HG02623 (cell line): ENCODE data around the gene DLX5.

ENCODE experiments used
- ATAC-seq: cut with Tn5 transposase; IDR thresholded peaks from one replicate; pipeline ENCODE4 v1.9.1; 2021; ENCODE audit warnings: moderate library complexity; ENCODE audit not compliant: unreplicated experiment

Gene DLX5

DNA sequence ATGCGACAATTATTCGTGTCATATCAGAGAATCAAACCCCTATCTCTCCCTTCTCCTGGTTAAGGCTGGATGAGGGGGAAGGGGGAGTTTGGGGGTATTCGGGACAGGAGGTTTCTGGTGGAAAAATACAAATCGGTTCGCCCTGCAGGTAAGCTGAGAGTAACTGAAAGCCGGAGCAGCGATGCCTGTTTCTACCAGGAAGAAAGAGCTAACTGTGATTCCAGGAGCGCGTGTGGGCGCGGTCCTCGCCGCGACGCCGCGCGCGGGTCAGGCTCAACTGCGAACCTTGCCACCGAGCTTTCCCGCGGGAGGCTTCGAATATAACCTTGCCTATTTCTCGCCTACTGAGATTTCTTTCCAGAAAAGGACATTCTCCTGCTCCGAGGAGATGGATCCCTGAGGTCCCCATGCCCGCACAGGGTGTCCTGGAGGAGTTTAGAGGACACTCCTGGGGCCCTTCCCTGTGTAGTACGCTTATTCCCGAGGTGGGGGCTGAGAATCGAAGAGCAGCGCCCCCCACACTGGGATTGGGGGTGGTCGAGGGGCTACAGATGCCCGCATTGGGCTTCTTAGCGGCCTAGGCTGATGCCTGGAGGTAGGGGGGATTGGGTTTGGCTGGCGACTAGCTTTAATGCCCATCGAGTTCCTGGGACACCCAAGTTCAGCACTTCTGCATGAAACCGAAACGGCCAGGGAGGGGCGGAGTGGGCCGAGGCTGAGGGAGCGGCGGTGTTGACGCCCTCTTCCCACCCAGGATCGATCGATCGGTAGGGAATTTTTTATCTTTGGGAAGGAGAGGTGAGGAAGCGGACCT, 32.2 kb downstream of the DLX5 start:
- no peak for ATAC-seq

- no peak for ATAC-seq
Measured at GRCh38 chr7:96991546-96992191, 33.0 kb downstream of the DLX5 start.

DNA sequence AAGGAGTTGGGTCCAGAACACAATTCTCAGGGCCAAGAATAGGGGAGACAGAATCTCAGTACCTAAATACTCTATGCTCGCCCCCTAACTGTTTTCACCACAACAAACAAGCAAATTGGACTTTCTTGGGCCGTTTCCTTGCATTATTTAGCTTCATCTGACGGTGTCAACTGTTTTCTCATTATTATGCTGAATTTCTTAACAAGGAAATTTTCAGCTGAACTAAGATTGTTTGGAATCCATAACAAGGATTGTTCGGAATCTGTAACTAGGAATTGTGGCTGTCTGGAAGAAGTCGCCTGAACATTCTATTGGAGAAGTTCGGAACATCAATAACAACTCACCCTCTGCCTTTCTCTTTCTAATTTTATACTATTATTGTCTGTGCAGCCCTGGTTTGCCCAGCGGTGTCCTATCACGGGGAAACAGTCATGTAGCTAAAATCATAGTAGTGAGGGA, 34.7 kb downstream of the DLX5 start:
- no peak for ATAC-seq

DNA sequence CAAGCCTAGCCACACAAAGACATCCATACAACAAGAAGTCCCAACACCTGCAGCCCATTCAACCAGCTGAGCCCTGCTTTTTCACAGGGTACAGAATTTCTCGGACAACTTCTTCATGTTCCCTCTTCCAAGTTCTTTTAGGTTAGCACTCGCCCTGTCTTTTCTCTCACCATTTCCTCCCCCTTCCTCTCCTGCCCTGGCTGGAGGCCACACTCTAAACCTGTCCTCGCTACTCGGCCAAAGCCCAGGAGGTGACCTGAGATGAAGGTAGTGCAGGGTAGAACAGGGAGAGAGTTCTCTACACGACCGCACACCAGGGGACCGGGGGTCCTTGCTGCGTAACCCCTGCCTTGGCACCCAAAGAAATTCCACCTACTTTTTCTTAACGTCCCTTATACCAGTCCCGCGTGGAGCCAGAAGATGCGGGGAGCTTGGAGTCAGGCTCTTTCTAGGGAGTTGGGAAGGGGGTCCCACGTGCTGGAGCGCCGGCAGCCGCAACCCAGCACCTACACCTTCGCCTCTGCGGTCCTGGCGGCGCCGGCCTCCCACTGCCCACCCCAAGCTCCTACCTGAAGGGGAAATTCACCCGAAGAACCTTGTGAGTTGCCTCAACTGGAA, 35.3 kb downstream of the DLX5 start:
- no peak for ATAC-seq

DNA sequence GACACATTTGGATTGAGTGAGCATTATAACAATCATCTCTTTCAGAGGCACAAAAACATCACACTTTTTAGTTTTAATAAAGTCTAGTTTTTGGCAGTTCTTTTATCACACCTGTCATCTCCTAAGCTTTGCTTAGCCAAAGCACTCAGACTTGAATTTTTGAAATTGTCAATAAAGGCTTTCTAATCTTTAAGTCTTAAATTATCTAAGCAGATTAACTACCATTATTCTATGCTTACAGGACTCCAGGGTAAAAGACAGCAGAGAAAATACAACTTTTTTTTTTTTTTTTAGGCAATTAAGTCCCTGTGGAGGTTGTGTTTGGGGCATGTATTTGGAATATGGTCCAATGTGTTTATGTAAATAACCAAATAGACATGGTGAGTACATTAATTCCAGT, 36.9 kb downstream of the DLX5 start:
- no peak for ATAC-seq

GRCh38 chr7:96986901-96987300, 37.7 kb downstream of the DLX5 start:
- no peak for ATAC-seq

DNA sequence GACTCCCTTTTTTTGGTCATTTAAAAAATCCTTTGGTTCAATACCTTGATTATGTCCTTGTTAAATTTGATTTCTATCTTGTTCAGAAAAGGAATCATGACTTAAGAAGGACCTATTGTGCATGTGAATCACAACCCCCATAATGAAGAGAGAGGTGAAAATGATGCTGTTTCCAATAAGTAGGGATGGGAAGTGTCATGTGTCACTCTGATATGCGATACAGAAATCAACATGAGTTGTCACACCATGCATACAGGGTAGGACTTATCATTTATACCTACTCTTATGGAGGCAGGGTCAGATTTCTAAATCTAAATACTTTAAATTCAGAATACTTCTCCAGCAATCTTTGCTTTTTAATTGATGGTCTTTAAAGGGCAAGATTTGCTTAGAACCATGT, 38.6 kb downstream of the DLX5 start:
- no peak for ATAC-seq

DNA sequence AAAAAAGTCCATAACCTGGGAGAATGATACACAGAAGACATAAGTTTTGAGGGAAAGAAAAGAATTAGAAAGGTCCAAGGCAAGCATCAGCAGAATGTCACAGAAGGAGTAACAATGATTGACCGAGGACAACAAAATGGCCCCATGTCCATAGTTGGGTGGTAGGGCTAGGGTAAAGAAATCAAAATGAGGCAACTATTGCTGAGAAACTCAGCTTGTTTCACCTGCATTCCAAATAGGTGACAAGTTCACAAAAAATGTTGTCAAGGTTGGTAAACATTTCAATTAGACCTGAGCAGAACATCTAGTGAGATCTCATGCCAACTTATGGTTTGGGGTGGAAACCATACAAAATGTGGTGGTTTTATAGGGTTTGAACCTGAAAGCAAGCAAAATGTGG, 42.0 kb downstream of the DLX5 start:
- no peak for ATAC-seq

DNA sequence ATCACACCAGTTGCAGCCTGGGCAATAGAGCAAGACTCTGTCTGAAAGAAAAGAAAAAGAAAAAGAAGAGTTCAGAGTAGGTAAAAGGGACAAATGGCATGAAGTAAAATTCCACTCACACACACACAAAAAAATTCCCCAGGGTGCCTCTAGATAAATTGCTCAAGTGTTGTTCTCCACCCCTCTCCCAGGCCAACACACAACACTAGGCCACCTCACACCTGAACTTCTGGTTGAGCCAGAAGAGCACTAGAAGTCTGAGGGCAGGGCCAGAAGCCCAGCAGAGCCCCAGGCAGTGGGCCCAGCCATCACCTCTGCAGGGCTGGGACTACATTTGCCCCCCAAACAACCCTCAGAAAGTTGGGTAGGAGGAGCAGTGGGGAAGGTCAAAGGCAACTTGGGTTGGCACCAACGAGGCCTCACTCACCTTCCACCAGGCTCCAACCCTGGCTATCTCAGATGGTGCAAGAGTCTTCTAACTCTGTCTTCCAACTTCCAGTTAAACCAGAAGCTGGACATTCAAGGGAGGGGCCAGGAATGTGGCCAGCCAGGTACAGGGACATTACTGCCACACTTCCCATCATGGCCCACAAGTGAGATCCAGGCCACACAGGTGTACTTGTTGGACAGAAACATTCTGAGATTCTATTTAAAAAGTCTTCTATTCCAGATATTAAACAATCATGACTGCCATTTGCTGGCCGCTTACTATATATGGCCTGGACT, 44.9 kb downstream of the DLX5 start:
- no peak for ATAC-seq

- ATAC-seq = no peak
Measured at GRCh38 chr7:96977445-96977844, 47.2 kb downstream of the DLX5 start.

DNA sequence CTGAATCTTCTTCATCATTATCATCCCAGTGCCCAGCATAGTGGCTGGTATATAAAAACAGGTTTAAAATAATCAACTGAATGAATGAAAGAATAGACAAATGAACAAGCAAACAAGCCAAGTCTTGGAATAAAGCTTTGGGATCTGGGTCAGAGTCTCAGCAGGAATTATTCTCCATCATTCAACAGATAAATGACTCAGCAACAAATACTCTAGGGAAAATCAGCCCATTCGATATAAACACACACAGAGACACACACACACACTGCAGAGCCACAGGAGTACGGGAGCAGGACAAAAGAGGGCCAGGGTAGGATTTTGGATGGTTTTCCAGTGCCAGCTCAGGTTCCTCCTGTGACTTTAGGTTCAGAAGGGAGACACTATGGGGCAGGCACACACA, 48.5 kb downstream of the DLX5 start:
- no peak for ATAC-seq

DNA sequence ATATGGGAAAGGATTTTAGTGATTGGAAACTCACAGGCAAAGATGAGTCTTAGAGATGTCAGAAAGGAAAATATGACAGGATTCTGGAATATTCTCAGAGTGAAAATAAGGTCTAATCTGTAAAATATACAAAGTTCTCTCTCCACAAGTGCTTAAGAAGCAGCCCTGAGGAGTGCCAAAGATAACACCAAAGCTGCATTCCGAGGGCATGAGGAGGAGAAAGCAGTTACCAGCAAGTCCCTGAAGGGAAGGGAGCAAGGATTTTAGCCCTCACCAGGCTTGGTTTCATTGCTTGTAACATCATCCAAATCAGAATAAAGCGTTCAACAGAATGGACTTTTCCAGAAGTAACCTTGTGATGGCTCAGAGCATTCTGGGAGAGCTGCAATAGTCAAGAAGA, 50.6 kb downstream of the DLX5 start:
- ATAC-seq = no peak

DNA sequence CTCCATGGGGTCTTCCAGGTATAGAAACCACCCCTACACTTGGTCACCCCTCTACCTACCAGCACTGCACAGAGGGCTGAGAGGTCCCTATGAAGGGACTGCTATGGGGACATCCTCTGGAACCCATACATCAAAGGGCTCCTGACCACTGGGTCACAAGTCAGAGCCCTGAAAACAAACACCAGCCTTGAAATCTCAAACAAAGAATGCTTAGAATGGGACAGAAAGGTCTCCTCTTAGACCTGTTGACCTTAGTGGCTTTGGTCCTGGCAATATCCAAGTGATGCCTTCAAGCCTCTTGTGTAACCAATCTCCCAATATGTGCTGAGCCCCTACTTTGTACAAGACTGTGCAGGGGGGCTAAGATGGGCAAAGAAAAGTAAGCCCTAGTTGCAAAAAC, 53.9 kb downstream of the DLX5 start:
- ATAC-seq = no peak
